ENCODE data around the gene ROBO1.
A peak's percentile ranks its signal among the peaks of the same experiment; 100 is the strongest.

The ROBO1 gene

DNA sequence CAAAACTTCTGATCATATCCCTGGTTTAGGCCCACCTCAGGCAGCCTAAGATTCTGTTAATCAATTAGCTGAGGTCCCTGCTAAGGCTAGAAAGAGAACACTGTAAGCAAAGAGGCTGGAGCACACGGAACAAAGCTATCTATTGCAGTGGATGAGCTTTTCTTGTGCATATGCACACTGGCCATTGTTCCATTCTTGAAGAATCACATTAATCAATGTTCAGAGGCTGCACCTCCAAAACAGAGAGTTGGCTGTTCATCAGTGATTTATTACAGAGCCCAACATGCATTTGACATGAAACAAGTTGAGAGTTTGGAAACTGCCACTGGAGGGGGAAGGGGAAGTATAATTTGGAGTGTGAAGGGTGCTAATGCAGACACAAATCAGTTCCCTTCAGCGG lies 873.0 kb downstream of the ROBO1 start:
- peaks cover 28% of the 10 kb centered on the region for H3K4me1 ChIP-seq (ENCODE audit: low read depth, poor library complexity, severe bottlenecking)
- H2AFZ ChIP-seq (ENCODE audit: low read depth) = no peak overlapping the region
- H3K4me2 ChIP-seq = no peak overlapping the region
- H4K20me1 ChIP-seq (ENCODE audit: insufficient read depth) = no peaks in the 10 kb centered on the region
- TF ChIP-seq, protein P1, sequence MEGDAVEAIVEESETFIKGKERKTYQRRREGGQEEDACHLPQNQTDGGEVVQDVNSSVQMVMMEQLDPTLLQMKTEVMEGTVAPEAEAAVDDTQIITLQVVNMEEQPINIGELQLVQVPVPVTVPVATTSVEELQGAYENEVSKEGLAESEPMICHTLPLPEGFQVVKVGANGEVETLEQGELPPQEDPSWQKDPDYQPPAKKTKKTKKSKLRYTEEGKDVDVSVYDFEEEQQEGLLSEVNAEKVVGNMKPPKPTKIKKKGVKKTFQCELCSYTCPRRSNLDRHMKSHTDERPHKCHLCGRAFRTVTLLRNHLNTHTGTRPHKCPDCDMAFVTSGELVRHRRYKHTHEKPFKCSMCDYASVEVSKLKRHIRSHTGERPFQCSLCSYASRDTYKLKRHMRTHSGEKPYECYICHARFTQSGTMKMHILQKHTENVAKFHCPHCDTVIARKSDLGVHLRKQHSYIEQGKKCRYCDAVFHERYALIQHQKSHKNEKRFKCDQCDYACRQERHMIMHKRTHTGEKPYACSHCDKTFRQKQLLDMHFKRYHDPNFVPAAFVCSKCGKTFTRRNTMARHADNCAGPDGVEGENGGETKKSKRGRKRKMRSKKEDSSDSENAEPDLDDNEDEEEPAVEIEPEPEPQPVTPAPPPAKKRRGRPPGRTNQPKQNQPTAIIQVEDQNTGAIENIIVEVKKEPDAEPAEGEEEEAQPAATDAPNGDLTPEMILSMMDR (conservative IDR thresholded peaks at IDR 0.05; ENCODE audit: low read depth, low read length) = no peak
- H3K4me3 ChIP-seq (IDR thresholded peaks at IDR 0.05; ENCODE audit: insufficient read depth, low read depth, low read length) = no peak overlapping the region
- no peaks in the 10 kb centered on the region for H3K27me3 ChIP-seq (ENCODE audit: insufficient read depth, low read depth)
- no peaks in the 10 kb centered on the region for H3K36me3 ChIP-seq (ENCODE audit: insufficient read depth)
- H3K9ac ChIP-seq = no peak overlapping the region
- no peak overlapping the region for H3K27ac ChIP-seq
- no peaks in the 10 kb centered on the region for H3K79me2 ChIP-seq (ENCODE audit: insufficient read depth, low read depth)

GRCh38 chr3:78893161-78893560 lies 874.6 kb downstream of the ROBO1 start:
- Histone ChIP-seq H3K9ac (no peak overlapping the region), H2AFZ (ENCODE audit: low read depth) (no peak overlapping the region), H3K27ac (no peak overlapping the region), H3K4me2 (no peak overlapping the region), H4K20me1 (ENCODE audit: insufficient read depth) (no peaks in the 10 kb centered on the region), H3K4me1 (ENCODE audit: low read depth, poor library complexity, severe bottlenecking) (peaks cover 44% of the 10 kb centered on the region), H3K36me3 (ENCODE audit: insufficient read depth) (no peaks in the 10 kb centered on the region), H3K4me3 (IDR thresholded peaks at IDR 0.05; ENCODE audit: insufficient read depth, low read depth, low read length) (no peak overlapping the region), H3K27me3 (ENCODE audit: insufficient read depth, low read depth) (no peaks in the 10 kb centered on the region), H3K79me2 (ENCODE audit: insufficient read depth, low read depth) (no peaks in the 10 kb centered on the region)
- TF ChIP-seq, protein P1 (conservative IDR thresholded peaks at IDR 0.05; ENCODE audit: low read depth, low read length) = no peak

DNA sequence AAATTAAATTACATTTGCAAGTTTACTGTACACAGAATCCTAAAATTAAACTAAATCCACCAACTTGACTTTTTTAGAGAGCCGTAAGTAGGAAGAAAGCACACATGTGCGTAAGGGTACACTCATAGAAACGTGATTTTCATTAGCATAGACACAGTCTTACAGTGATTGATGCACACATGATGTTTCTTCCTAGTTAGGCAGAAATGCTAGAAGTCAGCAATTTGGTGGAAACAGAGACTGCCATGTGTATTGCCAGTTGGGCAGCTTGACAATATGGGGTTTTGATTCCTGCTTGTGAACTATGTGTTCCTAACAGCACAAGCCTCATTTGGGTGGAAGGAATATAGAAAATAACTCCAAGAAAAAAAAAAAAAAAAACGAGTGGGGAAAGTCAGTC lies 878.5 kb downstream of the ROBO1 start:
- H3K36me3 ChIP-seq (ENCODE audit: insufficient read depth) = no peaks in the 10 kb centered on the region
- peaks cover 61% of the 10 kb centered on the region for H3K4me1 ChIP-seq (ENCODE audit: low read depth, poor library complexity, severe bottlenecking)
- no peaks in the 10 kb centered on the region for H3K79me2 ChIP-seq (ENCODE audit: insufficient read depth, low read depth)
- TF ChIP-seq, protein P1 (conservative IDR thresholded peaks at IDR 0.05; ENCODE audit: low read depth, low read length) = no peak
- peak overlapping the region; percentile 92 for H3K27ac ChIP-seq
- no peaks in the 10 kb centered on the region for H4K20me1 ChIP-seq (ENCODE audit: insufficient read depth)
- H3K4me2 ChIP-seq = peak overlapping the region; percentile 87
- no peak overlapping the region for H3K4me3 ChIP-seq (IDR thresholded peaks at IDR 0.05; ENCODE audit: insufficient read depth, low read depth, low read length)
- peak overlapping the region; percentile 39; the same call in 1 of the 2 replicates for H3K9ac ChIP-seq
- peak overlapping the region; percentile 30; the same call in 1 of the 2 replicates for H2AFZ ChIP-seq (ENCODE audit: low read depth)
- H3K27me3 ChIP-seq (ENCODE audit: insufficient read depth, low read depth) = no peaks in the 10 kb centered on the region

DNA sequence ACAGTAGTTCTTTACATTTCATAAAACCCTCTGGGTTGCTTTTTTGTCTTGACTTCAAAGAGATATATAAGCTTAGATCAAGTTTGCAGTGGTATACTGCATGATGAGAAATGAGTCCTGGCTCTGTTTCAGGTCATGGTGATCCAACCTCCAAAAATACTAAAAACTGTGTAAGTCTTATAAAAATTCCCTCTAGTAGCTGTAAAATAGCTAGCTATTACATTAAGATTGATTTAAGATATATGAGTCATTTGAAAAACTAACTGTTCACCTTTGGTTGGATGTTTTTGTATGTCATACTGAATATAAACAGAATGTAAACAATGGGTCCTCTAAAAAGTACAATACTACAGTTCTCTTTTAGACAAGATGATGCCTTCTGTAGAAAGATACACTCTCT lies 879.2 kb downstream of the ROBO1 start:
- TF ChIP-seq, protein P1 (conservative IDR thresholded peaks at IDR 0.05; ENCODE audit: low read depth, low read length) = no peak
- H3K4me3 ChIP-seq (IDR thresholded peaks at IDR 0.05; ENCODE audit: insufficient read depth, low read depth, low read length) = no peak overlapping the region
- no peaks in the 10 kb centered on the region for H3K36me3 ChIP-seq (ENCODE audit: insufficient read depth)
- no peaks in the 10 kb centered on the region for H3K27me3 ChIP-seq (ENCODE audit: insufficient read depth, low read depth)
- peak overlapping the region; percentile 92 for H3K27ac ChIP-seq
- no peaks in the 10 kb centered on the region for H4K20me1 ChIP-seq (ENCODE audit: insufficient read depth)
- H3K79me2 ChIP-seq (ENCODE audit: insufficient read depth, low read depth) = no peaks in the 10 kb centered on the region
- H3K4me1 ChIP-seq (ENCODE audit: low read depth, poor library complexity, severe bottlenecking) = peaks cover 68% of the 10 kb centered on the region
- H2AFZ ChIP-seq (ENCODE audit: low read depth) = no peak overlapping the region
- peak overlapping the region; percentile 65; the same call in 1 of the 2 replicates for H3K9ac ChIP-seq
- peak overlapping the region; percentile 87 for H3K4me2 ChIP-seq
